ENCODE data around the gene MTCH1. TPM values are rescaled to one million over a fixed set of nuclear protein-coding genes. Genes with fewer than 3 reads are reported as not detected.

The MTCH1 gene, protein sequence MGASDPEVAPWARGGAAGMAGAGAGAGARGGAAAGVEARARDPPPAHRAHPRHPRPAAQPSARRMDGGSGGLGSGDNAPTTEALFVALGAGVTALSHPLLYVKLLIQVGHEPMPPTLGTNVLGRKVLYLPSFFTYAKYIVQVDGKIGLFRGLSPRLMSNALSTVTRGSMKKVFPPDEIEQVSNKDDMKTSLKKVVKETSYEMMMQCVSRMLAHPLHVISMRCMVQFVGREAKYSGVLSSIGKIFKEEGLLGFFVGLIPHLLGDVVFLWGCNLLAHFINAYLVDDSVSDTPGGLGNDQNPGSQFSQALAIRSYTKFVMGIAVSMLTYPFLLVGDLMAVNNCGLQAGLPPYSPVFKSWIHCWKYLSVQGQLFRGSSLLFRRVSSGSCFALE
- 126 TPM for polyA plus RNA-seq
- long read RNA-seq, donor 1, transcript MTCH1-201 (12 exons, 2,006 nt): major isoform, 20 of 35 reads
- long read RNA-seq, donor 1, transcript MTCH1-202 (12 exons, 2,057 nt): minor isoform, 12 of 35 reads
- long read RNA-seq, donor 1, partial matches to known transcripts: 0 of 35 reads
- long read RNA-seq, donor 1, other reads (novel, unspliced or antisense): 0 of 35 reads
- long read RNA-seq, donor 2, transcript MTCH1-202 (12 exons, 2,057 nt): minor isoform, 25 of 84 reads
- long read RNA-seq, donor 2, transcript MTCH1-201 (12 exons, 2,006 nt): major isoform, 39 of 84 reads
- long read RNA-seq, donor 2, partial matches to known transcripts: 17 of 84 reads
- long read RNA-seq, donor 2, other reads (novel, unspliced or antisense): 0 of 84 reads
- long read RNA-seq, donor 3, transcript MTCH1-202 (12 exons, 2,057 nt): minor isoform, 40 of 157 reads
- long read RNA-seq, donor 3, transcript MTCH1-201 (12 exons, 2,006 nt): major isoform, 48 of 157 reads
- long read RNA-seq, donor 3, partial matches to known transcripts: 68 of 157 reads
- long read RNA-seq, donor 3, other reads (novel, unspliced or antisense): 0 of 157 reads
- long read RNA-seq, donor 4, partial matches to known transcripts: 0 of 10 reads
- long read RNA-seq, donor 4, other reads (novel, unspliced or antisense): 0 of 10 reads
- long read RNA-seq, donor 5, transcript MTCH1-202 (12 exons, 2,057 nt): minor isoform, 20 of 47 reads
- long read RNA-seq, donor 5, transcript MTCH1-201 (12 exons, 2,006 nt): major isoform, 25 of 47 reads
- long read RNA-seq, donor 5, partial matches to known transcripts: 0 of 47 reads
- long read RNA-seq, donor 5, other reads (novel, unspliced or antisense): 0 of 47 reads
- long read RNA-seq, donor 6, transcript MTCH1-202 (12 exons, 2,057 nt): minor isoform, 26 of 54 reads
- long read RNA-seq, donor 6, transcript MTCH1-201 (12 exons, 2,006 nt): major isoform, 27 of 54 reads
- long read RNA-seq, donor 6, partial matches to known transcripts: 0 of 54 reads
- long read RNA-seq, donor 6, other reads (novel, unspliced or antisense): 0 of 54 reads
- long read RNA-seq, donor 7, transcript MTCH1-201 (12 exons, 2,006 nt): major isoform, 20 of 37 reads
- long read RNA-seq, donor 7, transcript MTCH1-202 (12 exons, 2,057 nt): minor isoform, 14 of 37 reads
- long read RNA-seq, donor 7, partial matches to known transcripts: 0 of 37 reads
- long read RNA-seq, donor 7, other reads (novel, unspliced or antisense): 0 of 37 reads
- long read RNA-seq, donor 8, transcript MTCH1-201 (12 exons, 2,006 nt): major isoform, 39 of 76 reads
- long read RNA-seq, donor 8, transcript MTCH1-202 (12 exons, 2,057 nt): minor isoform, 23 of 76 reads
- long read RNA-seq, donor 8, transcript MTCH1-204 (11 exons, 1,572 nt): minor isoform, 6 of 76 reads
- long read RNA-seq, donor 8, partial matches to known transcripts: 8 of 76 reads
- long read RNA-seq, donor 8, other reads (novel, unspliced or antisense): 0 of 76 reads
- long read RNA-seq, donor 9, transcript MTCH1-202 (12 exons, 2,057 nt): major isoform, 32 of 58 reads
- long read RNA-seq, donor 9, transcript MTCH1-201 (12 exons, 2,006 nt): minor isoform, 22 of 58 reads
- long read RNA-seq, donor 9, partial matches to known transcripts: 0 of 58 reads
- long read RNA-seq, donor 9, other reads (novel, unspliced or antisense): 0 of 58 reads
- long read RNA-seq, donor 10, transcript MTCH1-202 (12 exons, 2,057 nt): minor isoform, 31 of 73 reads
- long read RNA-seq, donor 10, transcript MTCH1-201 (12 exons, 2,006 nt): major isoform, 38 of 73 reads
- long read RNA-seq, donor 10, partial matches to known transcripts: 0 of 73 reads
- long read RNA-seq, donor 10, other reads (novel, unspliced or antisense): 0 of 73 reads
- long read RNA-seq, donor 11, transcript MTCH1-201 (12 exons, 2,006 nt): minor isoform, 22 of 53 reads
- long read RNA-seq, donor 11, transcript MTCH1-202 (12 exons, 2,057 nt): major isoform, 23 of 53 reads
- long read RNA-seq, donor 11, partial matches to known transcripts: 5 of 53 reads
- long read RNA-seq, donor 11, other reads (novel, unspliced or antisense): 0 of 53 reads

DNA sequence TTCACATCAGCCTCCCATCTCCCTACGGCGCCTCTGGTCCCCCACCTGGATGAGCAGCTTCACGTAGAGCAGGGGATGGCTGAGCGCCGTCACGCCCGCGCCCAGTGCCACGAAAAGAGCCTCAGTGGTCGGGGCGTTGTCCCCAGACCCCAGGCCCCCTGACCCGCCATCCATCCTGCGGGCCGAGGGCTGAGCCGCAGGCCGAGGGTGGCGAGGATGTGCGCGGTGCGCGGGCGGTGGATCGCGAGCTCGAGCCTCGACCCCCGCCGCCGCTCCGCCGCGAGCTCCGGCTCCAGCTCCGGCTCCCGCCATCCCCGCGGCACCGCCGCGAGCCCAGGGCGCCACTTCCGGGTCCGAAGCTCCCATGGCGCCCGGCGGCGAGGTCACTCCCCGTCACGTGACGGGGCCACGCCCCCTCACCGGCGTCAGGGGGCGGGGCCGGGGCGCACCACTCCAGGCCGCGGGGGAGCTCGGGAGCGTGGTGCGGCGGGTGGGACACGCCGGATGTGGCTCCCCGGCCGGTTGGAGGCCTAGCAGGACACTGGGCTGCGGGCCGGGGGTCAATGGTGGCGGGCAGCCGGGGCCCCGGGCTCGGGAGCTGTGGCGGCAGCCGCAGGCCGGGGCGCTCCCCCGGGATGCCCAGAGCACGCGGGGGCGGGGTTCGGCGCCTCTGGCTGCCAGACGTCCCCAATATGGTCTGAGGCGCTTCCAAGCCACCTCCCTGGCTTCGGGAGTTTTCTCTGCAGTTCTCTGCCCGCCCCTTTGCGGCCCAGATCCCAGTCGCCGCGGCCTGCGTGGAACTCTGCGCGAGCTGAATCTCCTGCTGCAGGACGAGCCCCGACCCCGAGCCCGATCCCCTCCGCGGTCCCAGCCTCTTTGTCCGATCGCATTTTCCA lies at the start of gene MTCH1:
Gene MTCH1 (minus strand): TSS at position 389 of the 896 bp plus-strand sequence. CDS start 23 bp downstream, at position 366.
- no peaks in the 10 kb centered on the region for H3K27me3 ChIP-seq (ENCODE audit: control insufficient read depth, insufficient read depth, low read length)

DNA sequence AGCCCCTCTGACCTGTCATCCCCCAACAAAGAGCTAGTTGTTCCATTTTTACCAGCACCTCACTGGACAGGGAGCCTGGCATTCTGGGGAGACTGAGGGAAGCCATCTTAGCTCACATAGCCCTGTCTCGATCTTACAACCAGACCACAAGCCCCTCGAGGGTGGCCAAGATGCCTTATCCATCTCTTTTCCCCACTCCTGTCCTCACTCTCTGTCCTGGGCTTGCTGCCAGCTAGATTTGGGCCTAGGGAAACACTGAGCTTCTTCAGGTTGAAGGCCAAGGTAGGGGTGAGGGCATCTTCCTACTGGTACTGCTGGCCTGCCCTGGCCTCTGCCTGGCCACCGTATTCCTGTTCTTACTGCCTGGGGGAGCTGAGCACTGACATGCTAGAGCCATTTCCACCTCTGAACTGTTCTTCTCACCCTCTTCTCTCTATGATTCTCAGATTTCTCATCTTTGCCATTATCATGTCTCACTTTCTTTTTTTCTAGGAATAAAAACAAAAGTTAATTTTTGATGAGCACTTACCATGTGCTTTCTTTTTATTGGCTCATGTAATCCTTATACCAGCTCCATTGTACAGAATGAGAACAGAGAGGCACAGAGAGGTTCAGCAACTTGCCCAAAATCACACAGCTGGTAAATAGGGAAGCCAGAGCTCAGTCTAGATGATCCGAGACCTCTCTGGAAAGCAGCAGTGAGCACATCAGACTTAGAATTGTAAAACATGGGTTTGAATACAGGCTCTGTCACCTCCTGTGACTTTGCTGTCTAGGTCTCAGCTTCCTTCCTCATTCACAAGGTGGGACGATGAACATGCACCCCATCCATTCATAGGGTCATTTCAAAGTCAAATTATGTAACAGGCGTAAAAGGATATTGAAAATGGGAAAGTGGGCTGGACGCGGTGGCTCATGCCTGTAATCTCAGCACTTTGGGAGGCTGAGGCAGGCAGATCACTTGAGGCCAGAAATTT lies 48.1 kb upstream of the MTCH1 start:
- Histone ChIP-seq H3K36me3 (ENCODE audit: control insufficient read depth, insufficient read depth, low read length) (no peaks in the 10 kb centered on the region), H3K27me3 (ENCODE audit: control insufficient read depth, insufficient read depth, low read length) (no peaks in the 10 kb centered on the region), H3K27ac (ENCODE audit: low read length) (no peak overlapping the region), H3K4me1 (ENCODE audit: control insufficient read depth, insufficient read depth, low read length) (peaks cover 5% of the 10 kb centered on the region), H3K4me3 (ENCODE audit: low read length) (no peak overlapping the region), H3K9me3 (ENCODE audit: control insufficient read depth, low read depth, low read length) (no peaks in the 10 kb centered on the region)
- WGBS (ENCODE audit: insufficient coverage, low lambda C conversion rate): 82% methylated on average over 1 of the region's 8 CpGs
- no peak for DNase-seq

More for the DNA sequence above, at the start of gene MTCH1:
- Histone ChIP-seq H3K27ac (ENCODE audit: low read length) (peak within 1 kb of the TSS; percentile 76), H3K4me1 (ENCODE audit: control insufficient read depth, insufficient read depth, low read length) (peaks cover 11% of the 10 kb centered on the region), H3K9me3 (ENCODE audit: control insufficient read depth, low read depth, low read length) (no peaks in the 10 kb centered on the region), H3K36me3 (ENCODE audit: control insufficient read depth, insufficient read depth, low read length) (peaks cover 9% of the 10 kb centered on the region), H3K4me3 (ENCODE audit: low read length) (peak within 1 kb of the TSS; percentile 96)
- DNase-seq: peak; percentile 88 to 92
- no CpG with 5 or more reads among the region's 101 CpGs for WGBS (ENCODE audit: insufficient coverage, low lambda C conversion rate)

DNA sequence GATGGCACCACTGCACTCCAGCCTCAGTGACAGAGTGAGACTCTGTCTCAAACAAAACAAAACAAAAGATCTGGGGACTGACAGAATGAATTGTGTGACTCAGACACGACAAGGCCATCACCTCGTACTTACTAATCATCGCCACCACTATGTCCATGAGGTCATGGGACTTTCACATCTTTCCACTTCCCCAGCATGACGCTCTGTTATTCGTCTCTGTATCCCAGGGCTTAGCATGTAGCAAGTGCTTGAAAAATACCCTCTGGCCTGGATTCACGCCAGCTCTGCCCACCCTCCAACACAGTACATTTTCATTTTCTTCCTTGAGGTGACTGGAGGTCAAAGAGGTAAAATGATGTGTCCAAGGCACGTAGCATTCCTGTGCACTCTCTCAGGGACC lies 47.3 kb upstream of the MTCH1 start:
- Histone ChIP-seq H3K4me3 (ENCODE audit: low read length) (no peak overlapping the region), H3K27ac (ENCODE audit: low read length) (no peak overlapping the region), H3K27me3 (ENCODE audit: control insufficient read depth, insufficient read depth, low read length) (no peaks in the 10 kb centered on the region), H3K9me3 (ENCODE audit: control insufficient read depth, low read depth, low read length) (no peaks in the 10 kb centered on the region), H3K36me3 (ENCODE audit: control insufficient read depth, insufficient read depth, low read length) (no peaks in the 10 kb centered on the region), H3K4me1 (ENCODE audit: control insufficient read depth, insufficient read depth, low read length) (no peaks in the 10 kb centered on the region)
- DNase-seq: no peak
- WGBS (ENCODE audit: insufficient coverage, low lambda C conversion rate): no CpG with 5 or more reads among the region's 7 CpGs

DNA sequence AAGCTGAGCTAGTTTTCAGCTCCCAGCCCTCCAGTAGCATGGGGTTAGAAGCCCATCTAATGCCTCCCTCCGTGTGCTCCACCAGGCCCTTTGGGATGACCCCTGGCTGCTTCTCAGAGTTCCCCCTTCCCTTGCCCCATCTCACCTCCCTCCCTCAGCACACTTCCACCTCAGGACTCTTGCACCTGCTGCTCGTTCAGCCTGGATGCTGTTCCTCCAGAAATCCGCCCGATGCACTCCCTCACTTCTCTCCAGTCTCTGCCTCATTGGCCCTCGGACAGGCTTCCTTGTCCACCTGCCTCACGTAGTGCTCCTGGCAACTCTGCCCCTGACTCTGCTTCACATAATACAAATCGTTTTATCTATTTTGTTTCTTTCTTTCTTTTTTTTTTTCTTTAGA lies 46.2 kb upstream of the MTCH1 start:
- Histone ChIP-seq H3K4me3 (ENCODE audit: low read length) (no peak overlapping the region), H3K9me3 (ENCODE audit: control insufficient read depth, low read depth, low read length) (no peaks in the 10 kb centered on the region), H3K4me1 (ENCODE audit: control insufficient read depth, insufficient read depth, low read length) (no peaks in the 10 kb centered on the region), H3K27ac (ENCODE audit: low read length) (no peak overlapping the region), H3K27me3 (ENCODE audit: control insufficient read depth, insufficient read depth, low read length) (no peaks in the 10 kb centered on the region), H3K36me3 (ENCODE audit: control insufficient read depth, insufficient read depth, low read length) (no peaks in the 10 kb centered on the region)
- no peak for DNase-seq
- WGBS (ENCODE audit: insufficient coverage, low lambda C conversion rate): 76% methylated on average over 4 of the region's 7 CpGs

DNA sequence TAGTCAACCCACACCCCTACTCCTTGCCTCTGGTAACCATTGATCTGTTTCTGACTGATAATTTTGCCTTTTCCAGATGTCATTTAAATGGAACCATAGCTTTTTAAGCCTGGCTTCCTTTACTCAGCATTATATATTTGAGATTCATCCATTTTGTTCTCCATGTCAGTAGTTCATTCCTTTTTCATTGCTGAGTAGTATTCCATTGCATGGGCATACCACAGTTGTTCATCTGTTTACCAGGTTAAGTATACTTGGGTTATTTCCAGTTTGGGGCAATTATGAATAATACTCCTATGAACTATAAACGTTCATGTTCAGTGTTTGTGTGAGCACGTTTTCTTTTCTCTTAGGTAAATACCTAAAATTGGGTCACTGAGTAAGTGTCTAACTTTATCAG lies 44.6 kb upstream of the MTCH1 start:
- Histone ChIP-seq H3K9me3 (ENCODE audit: control insufficient read depth, low read depth, low read length) (no peaks in the 10 kb centered on the region), H3K36me3 (ENCODE audit: control insufficient read depth, insufficient read depth, low read length) (no peaks in the 10 kb centered on the region), H3K4me1 (ENCODE audit: control insufficient read depth, insufficient read depth, low read length) (no peaks in the 10 kb centered on the region), H3K27me3 (ENCODE audit: control insufficient read depth, insufficient read depth, low read length) (no peaks in the 10 kb centered on the region), H3K27ac (ENCODE audit: low read length) (no peak overlapping the region), H3K4me3 (ENCODE audit: low read length) (no peak overlapping the region)
- no peak for DNase-seq
- WGBS (ENCODE audit: insufficient coverage, low lambda C conversion rate): 100% methylated on average over 1 of the region's 2 CpGs

DNA sequence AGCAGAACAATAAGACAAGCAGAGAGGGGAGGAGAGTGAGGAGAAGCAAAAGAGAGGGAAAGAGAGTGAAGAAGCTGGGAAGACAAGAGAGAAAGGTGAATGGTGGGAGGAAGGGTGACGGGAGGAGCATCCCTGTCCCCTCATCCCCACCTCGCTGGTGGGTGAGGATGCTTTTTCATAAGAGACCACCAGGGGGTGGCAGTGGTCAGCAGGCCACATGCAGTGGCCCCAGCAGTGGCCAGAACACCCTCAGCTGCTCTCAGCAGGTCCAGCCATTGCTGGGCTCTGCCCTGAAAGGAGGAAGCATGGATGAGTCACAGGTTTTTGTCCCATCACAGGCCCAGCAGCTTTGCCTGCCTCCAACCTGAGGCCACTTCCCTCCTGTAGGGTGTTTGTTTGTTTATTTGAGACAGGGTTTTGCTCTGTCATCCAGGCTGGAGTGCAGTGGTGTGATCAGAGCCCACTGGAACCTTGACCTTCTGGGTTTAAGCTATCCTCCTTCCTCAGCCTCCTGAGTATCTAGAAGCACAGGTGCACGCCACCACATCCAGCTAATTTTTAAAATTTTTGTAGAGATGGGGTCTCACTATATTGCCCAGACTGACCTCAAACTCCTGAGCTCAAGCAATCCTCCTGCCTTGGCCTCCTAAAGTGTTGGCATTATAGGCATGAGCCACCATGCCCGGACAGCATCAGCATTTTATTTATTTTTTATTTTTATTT lies 43.4 kb upstream of the MTCH1 start:
- no peaks in the 10 kb centered on the region for H3K36me3 ChIP-seq (ENCODE audit: control insufficient read depth, insufficient read depth, low read length)
- H3K4me1 ChIP-seq (ENCODE audit: control insufficient read depth, insufficient read depth, low read length): no peaks in the 10 kb centered on the region
- no peak overlapping the region for H3K4me3 ChIP-seq (ENCODE audit: low read length)
- DNase-seq: peak; percentile 59 to 62
- H3K27ac ChIP-seq (ENCODE audit: low read length): no peak overlapping the region
- no peaks in the 10 kb centered on the region for H3K9me3 ChIP-seq (ENCODE audit: control insufficient read depth, low read depth, low read length)
- 86% methylated on average over 1 of the region's 4 CpGs for WGBS (ENCODE audit: insufficient coverage, low lambda C conversion rate)
- no peaks in the 10 kb centered on the region for H3K27me3 ChIP-seq (ENCODE audit: control insufficient read depth, insufficient read depth, low read length)

DNA sequence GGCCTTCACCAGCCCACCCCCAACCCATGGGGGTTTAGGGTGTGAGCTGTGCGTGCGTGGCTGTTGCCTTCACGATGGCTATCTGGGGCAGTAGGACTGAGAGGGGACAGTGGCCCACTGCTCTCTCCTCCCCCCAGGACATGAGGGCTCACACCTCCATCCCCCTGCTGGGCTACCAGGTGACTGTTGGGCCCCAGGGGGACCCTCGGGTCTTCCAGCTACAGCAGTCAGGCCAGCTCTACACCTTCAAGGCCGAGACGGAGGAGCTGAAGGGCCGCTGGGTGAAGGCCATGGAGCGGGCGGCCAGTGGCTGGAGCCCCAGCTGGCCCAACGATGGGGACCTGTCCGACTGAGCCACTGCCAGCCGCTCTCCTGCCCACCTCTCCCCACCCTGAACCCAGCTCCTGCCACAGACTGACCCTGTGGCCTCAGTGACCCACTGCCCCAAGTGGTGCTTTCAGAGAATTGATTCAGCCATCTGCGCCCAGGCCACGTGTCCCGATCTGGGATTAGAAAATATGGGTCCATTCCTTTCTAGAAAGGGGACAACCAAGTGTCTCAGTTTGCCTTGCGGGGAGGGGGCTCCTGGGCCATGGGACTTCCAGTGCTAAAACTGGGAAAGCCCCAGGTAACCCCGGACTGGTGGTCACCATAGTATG lies 41.9 kb upstream of the MTCH1 start:
- H3K36me3 ChIP-seq (ENCODE audit: control insufficient read depth, insufficient read depth, low read length): no peaks in the 10 kb centered on the region
- DNase-seq: no peak

More for the DNA sequence above, 41.9 kb upstream of the MTCH1 start:
- Histone ChIP-seq H3K27me3 (ENCODE audit: control insufficient read depth, insufficient read depth, low read length) (no peaks in the 10 kb centered on the region), H3K4me1 (ENCODE audit: control insufficient read depth, insufficient read depth, low read length) (no peaks in the 10 kb centered on the region), H3K9me3 (ENCODE audit: control insufficient read depth, low read depth, low read length) (no peaks in the 10 kb centered on the region), H3K27ac (ENCODE audit: low read length) (no peak overlapping the region), H3K4me3 (ENCODE audit: low read length) (no peak overlapping the region)
- WGBS (ENCODE audit: insufficient coverage, low lambda C conversion rate): no CpG with 5 or more reads among the region's 17 CpGs

All from large intestine (tissue), 12 donors.